Medulla oblongata (tissue), 1 donor: ENCODE measurements around the gene ABCC3.
A peak's percentile ranks its signal among the peaks of the same experiment; 100 is the strongest.
"Not testable (repeated sequence)": the region's sequence is repeated elsewhere in the genome, so short reads cannot be mapped to it uniquely, and the experiment has no call there.

Experiments used
- DNase-seq: peaks from one replicate; pipeline ENCODE4 v3.0.0-alpha.2; 2015; ENCODE audit errors: extremely low spot score

ABCC3 gene

DNA sequence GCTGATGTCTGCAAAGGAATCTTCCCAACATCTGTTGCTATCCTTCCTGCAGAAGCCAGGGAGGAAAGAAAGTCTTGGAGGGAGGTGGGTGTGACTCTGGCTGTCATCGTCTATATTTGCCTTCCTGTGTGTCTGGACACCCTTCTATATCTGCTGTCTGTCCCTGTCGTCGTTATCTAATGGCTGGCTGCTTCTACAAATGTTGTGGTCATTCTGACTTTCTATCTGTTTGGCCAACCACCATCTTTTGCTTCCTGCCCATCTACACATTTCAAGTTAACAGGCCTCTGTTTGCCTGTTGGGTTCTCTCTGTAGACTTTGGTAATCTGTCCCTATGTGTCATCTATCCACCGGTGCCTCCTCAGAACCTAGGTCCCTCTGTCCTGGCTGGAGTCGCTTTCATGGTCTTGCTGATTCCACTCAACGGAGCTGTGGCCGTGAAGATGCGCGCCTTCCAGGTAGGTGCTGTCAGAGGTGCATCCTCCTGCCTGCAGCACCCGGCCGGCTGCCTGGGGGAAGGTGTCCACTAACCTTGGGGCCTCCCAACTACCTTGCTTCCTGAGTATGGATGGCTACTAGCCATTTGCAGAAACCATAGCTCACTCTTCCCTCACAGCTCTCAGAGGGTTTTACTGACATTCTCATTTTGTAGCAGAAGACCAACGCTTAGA is 30.2 kb downstream of the ABCC3 start:
- no peak for DNase-seq

DNA sequence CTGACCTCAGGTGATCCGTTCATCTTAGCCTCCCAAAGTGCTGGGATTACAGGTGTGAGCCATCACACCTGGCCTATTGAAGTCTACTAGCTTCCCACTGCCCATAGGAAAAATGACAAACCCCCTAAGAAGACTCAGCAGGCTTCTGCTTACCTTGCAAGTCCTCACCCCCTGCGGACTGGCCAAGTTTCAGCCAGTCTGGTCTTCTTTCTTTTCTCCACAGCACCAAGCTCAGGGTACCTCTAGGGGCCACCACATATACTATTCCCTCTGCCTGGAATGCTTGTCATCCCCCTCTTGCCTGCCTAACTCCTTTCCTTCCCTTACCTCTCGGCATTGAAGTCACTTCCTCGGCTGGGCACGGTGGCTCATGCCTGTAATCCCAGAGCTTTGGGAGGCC is 31.2 kb downstream of the ABCC3 start:
- no peak for DNase-seq

DNA sequence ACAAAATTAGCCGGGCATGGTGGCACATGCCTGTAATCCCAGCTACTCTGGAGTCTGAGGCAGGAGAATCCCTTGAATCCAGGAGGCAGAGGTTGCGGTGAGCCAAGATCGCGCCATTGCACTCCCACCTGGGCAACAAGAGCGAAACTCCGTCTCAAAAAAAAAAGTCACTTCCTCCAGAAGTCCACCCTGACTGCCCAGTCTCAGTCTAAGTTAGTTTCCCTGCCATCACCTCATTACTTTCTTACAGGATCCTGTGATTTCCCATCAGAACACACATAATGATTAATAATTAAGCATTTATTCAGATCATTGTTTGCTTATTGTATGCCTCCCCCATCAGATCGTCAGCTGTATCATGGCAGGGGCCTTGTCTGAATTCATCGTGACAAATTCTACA is 31.6 kb downstream of the ABCC3 start:
- DNase-seq = no peak

GRCh38 chr17:50667259-50668024 is 32.8 kb downstream of the ABCC3 start:
- DNase-seq = no peak

GRCh38 chr17:50668025-50668837 is 33.5 kb downstream of the ABCC3 start:
- no peak for DNase-seq

GRCh38 chr17:50668838-50669581 is 34.3 kb downstream of the ABCC3 start:
- no peak for DNase-seq

- no peak for DNase-seq
Measured at GRCh38 chr17:50672071-50672470, 37.4 kb downstream of the ABCC3 start.

DNA sequence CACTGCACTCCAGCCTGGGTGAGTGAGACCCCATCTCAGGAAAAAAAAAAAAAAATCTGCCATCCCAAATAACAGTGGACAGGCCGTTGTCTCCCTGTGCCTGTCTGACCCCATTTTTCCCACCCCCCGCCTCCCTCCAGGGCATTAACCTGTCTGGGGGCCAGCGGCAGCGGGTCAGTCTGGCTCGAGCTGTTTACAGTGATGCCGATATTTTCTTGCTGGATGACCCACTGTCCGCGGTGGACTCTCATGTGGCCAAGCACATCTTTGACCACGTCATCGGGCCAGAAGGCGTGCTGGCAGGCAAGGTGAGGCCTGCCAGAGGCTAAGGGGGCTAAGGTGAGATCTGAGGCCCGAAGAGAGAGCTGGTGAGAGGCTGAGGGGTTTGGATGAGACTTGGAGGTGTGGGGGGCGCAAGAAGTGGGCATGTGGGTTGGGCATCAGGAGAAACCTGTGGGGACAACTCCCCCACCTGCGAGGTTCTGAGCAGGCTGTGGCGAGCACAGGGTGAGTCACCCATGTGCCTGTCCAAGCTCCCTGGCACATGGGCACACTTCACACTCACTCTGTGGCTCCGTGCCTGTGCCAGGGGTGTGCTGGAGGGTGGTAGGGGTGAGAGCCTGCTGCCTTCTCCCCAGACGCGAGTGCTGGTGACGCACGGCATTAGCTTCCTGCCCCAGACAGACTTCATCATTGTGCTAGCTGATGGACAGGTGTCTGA is 38.3 kb downstream of the ABCC3 start:
- no peak for DNase-seq

DNA sequence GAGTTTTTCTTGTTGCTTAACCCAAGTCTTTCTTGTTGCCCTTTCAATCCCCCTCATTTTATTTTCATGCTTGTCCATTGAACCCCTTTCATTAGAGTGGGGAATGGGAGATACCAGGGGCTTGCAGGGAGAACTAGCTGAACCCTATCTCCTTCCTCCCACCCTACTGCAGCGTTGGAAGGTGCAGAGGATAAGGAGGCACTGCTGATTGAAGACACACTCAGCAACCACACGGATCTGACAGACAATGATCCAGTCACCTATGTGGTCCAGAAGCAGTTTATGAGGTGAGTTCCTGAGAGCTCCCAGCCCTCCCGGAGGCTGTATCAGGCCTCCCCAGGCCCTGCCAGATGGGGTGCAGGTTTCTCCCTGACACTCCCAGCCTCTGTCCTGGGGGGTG is 40.5 kb downstream of the ABCC3 start:
- no peak for DNase-seq

GRCh38 chr17:50675627-50676026 is 40.9 kb downstream of the ABCC3 start:
- DNase-seq = no peak

GRCh38 chr17:50676065-50676975 is 41.6 kb downstream of the ABCC3 start:
- DNase-seq = no peak

- no peak for DNase-seq
Measured at GRCh38 chr17:50677851-50678375, 43.2 kb downstream of the ABCC3 start.

- DNase-seq = no peak
Measured at GRCh38 chr17:50679008-50679544, 44.4 kb downstream of the ABCC3 start.

DNA sequence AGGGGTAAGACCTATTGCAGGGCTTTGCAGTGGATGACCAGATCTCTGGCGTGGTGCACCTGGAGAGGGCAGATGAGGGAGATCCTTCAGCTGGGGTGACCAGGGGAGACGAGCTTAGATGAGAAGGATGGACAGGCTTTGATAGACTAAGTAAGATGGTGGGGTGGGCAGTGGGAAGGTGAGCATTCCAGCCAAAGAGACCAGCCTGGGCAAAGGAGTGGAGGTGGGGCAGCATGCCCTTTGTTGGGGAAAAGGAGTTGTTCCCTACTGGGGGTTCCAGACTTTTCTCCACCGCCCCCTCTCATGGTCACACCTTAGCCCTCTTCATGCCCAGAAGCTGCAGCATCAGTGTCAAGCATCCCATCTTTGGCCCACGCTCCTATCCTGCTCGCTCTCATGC is 45.4 kb downstream of the ABCC3 start:
- DNase-seq = no peak

DNA sequence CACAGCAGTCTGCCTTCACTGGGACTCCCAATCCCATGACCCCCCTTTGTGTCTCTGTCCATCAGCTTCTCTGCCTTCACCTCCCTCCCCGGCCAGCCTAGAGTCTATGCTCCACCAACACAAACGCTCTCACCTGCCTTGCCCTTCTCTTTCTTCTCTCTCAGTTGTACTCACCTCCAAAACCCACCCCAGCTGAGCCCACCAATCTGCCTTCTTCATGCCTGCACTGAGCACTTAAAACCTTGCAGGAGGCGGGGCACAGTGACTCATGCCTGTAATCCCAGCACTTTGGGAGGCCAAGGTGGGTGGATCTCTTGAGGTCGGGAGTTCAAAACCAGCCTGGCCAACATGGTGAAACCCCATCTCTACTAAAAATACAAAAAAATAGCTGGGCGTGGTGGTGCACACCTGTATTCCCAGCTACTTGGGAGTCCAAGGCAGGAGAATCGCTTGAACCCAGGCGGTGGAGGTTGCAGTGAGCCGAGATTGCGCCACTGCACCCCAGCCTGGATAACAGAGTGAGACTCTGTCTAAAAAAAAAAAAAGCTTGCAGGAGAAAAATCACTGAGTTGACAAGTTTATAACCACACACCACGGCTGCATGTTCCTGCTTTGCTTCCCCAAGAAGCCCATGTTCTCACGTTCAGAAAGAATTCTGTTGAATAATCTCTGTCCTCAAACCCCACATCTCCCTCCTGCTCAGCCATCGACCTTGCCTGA is 46.0 kb downstream of the ABCC3 start:
- not testable (repeated sequence) for DNase-seq

DNA sequence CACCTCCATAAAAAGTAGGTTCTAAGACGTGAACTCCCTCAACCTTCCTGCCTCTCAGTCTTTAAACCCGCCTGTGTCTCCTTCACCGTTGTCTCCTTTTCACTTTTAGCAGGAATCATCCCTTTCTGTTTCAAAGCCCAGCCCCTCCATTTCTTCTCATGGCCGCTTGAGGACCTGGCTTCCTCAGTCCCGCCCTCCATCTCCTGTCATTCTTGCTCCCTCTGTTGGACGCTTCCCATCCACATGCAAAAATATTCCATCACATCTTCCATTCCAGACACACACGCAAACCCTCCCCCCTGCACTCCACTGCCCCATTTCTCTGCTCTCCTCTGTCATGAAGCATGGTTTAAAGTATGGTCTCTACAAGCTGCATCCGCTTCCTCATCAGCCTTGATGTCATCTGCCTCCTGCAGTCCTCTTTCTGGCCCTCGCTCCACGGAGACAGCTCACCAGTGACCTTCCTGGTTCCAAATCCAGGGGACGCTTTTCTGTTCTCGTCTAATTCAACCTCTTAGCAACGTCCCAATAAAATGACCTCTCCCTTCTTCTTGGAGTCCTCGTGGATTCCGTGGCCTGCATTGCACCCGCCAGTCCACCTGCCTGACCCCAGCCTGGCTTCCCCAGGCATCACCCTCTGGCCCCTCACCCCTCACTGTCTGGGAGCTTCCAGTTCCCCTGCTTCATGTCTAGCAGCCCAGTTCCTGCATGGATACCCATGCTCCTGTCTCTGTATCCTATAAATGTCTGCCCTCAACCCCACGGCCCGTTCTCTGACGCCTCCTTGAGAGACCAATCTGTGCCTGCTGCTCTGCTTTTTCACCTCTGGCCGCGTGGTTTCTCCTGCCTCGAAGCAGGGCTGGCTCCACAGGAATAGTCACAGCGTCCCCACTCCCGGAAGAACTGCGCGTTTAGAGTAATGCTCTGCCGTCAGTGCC is 46.9 kb downstream of the ABCC3 start:
- DNase-seq = peak; percentile 72

GRCh38 chr17:50682441-50682840 is 47.8 kb downstream of the ABCC3 start:
- no peak for DNase-seq

DNA sequence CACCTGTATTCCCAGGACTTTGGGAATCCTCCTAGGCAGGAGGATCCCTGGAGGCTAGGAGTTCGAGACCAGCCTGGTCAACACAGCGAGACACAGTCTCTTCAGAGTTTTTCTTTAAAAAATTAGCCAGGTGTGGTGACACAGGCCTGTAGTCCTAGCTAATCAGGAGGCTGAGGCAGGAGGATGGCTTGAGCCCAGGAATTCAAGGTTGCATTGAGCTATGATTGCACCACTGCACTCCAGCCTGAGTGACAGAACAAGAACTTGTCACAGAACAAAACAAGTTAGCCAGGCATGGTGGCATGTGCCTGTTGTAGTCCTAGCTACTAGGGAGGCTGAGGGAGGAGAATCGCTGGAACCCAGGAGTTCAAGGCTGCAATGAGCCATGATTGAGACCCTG is 48.3 kb downstream of the ABCC3 start:
- DNase-seq = no peak
